GM19099 (cell line): ENCODE results near the gene ZNF768.

ENCODE experiments used
- POLR2A ChIP-seq: IDR thresholded peaks from 3 replicates; pipeline ENCODE4 v1.6.1; 2011; ENCODE audit warnings: low read depth; ENCODE audit not compliant: insufficient read length; ENCODE audit errors: extremely low read depth

ZNF768 gene

GRCh38 chr16:30558789-30559377, 32.5 kb upstream of the ZNF768 start:
- TF ChIP-seq POLR2A, result no peak

GRCh38 chr16:30557957-30558788, 31.8 kb upstream of the ZNF768 start, which contains the start of gene ZNF764:
Gene ZNF764 (minus strand): TSS chr16:30558374. CDS start chr16:30558182, 192 bp downstream.
- TF ChIP-seq POLR2A, result peak; percentile 63

GRCh38 chr16:30557707-30557956, 31.3 kb upstream of the ZNF768 start:
- no peak for TF ChIP-seq POLR2A

GRCh38 chr16:30556125-30556473, 29.7 kb upstream of the ZNF768 start:
- TF ChIP-seq POLR2A, result no peak

GRCh38 chr16:30555315-30556124, 29.2 kb upstream of the ZNF768 start:
- TF ChIP-seq POLR2A, result no peak

- no peak for TF ChIP-seq POLR2A
Measured at GRCh38 chr16:30554557-30555314, 28.4 kb upstream of the ZNF768 start.

- TF ChIP-seq POLR2A, result no peak
Measured at GRCh38 chr16:30553393-30553899, 27.1 kb upstream of the ZNF768 start.

GRCh38 chr16:30552956-30553355, 26.6 kb upstream of the ZNF768 start:
- no peak for TF ChIP-seq POLR2A

- no peak for TF ChIP-seq POLR2A
Measured at GRCh38 chr16:30551781-30552180, 25.4 kb upstream of the ZNF768 start.

GRCh38 chr16:30548416-30549253, 22.3 kb upstream of the ZNF768 start:
- no peak for TF ChIP-seq POLR2A

GRCh38 chr16:30546115-30546514, 19.7 kb upstream of the ZNF768 start:
- no peak for TF ChIP-seq POLR2A

- no peak for TF ChIP-seq POLR2A
Measured at GRCh38 chr16:30543067-30543466, 16.7 kb upstream of the ZNF768 start.

- TF ChIP-seq POLR2A, result no peak
Measured at GRCh38 chr16:30541502-30542329, 15.3 kb upstream of the ZNF768 start.

- TF ChIP-seq POLR2A, result no peak
Measured at GRCh38 chr16:30539000-30539964, 12.9 kb upstream of the ZNF768 start.
